BJ (cell line): ENCODE data around the gene NF1. TPM values are rescaled to one million over a fixed set of nuclear protein-coding genes. Genes with fewer than 3 reads are reported as not detected.

ENCODE experiments used
- CTCF ChIA-PET: fragments of 350-600 bp; formaldehyde crosslinking; extraction: SDS; loops from one replicate; lab custom pipeline; 2021; ENCODE audit warnings: antibody characterized with exemption, inconsistent platforms; lab: Yijun Ruan, JAX
- POLR2A ChIA-PET: fragments of 300-600 bp; sonication (Branson Sonifier 250); formaldehyde crosslinking; extraction: SDS; loops from one replicate; lab custom pipeline; 2021; ENCODE audit warnings: antibody characterized with exemption; lab: Charles Lee
- DNase-seq: peaks from one replicate; pipeline ENCODE4 v3.0.0-alpha.2; 2011; ENCODE audit warnings: low read depth
- H3K27me3 ChIP-seq: 2 replicates; pipeline ENCODE4 v1.6.0; 2011; ENCODE audit warnings: low read length; ENCODE audit not compliant: control insufficient read depth, insufficient read depth
- H3K36me3 ChIP-seq: 2 replicates; pipeline ENCODE4 v1.5.1; 2011; ENCODE audit warnings: low read length; ENCODE audit not compliant: control insufficient read depth, insufficient read depth
- H3K4me3 ChIP-seq: 2 replicates; pipeline ENCODE4 v1.5.1; 2011; ENCODE audit warnings: low read depth, mild to moderate bottlenecking, control low read depth, low read length
- polyA plus RNA-seq: library from polyadenylated mRNA; depleted of rRNA; stranded (reverse); fragments of >200 nt; gene quantifications from 2 replicates; pipeline ENCODE4 v1.2.3, GENCODE V29; 2011
- TF ChIP-seq, protein P1 (sequence below): IDR thresholded peaks from 2 replicates; pipeline ENCODE4 v1.5.1; 2011; ENCODE audit warnings: low read depth, mild to moderate bottlenecking, control low read depth, inconsistent platforms, low read length, moderate library complexity; ENCODE audit not compliant: insufficient read depth

NF1 gene
- polyA plus RNA-seq, 1 experiment, result 29.3 TPM

DNA sequence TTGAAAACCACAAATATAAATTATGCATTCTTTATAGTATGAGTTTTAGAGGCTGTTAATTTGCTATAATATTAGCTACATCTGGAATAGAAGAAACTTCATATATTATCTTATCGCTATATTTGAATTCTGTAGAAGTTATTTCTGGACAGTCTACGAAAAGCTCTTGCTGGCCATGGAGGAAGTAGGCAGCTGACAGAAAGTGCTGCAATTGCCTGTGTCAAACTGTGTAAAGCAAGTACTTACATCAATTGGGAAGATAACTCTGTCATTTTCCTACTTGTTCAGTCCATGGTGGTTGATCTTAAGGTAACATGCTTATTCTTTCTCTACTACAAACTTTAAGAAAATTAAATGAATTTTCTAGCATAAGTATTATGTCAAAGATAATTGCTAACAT is 105.5 kb downstream of the NF1 start:
- CTCF ChIA-PET, result interaction anchor here (0.7 to 1.2 kb wide), 2 partner anchors 9 to 56 kb away, joined by 3 to 4 read pairs; no protein-coding TSS in a partner anchor

DNA sequence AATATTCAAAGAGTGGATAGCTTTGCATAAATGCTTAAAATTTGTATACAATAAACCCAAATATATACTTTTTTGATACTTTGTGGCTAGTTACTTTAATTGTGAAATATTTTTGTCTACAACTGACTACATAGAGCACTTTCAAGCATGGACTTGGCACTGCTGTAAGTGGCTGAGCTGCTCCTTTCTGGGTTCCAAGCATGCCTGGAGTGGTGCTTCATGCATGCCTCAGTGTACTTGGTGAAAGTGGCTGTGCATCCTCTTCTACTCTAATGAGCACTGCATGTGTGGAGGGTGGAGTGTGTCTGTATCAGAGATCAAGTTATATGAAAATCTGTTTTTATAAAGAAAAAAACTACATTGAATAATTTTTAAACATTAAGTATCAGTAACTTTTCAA is 108.2 kb downstream of the NF1 start:
- no peaks in the 10 kb centered on the region for H3K36me3 ChIP-seq
- TF ChIP-seq, protein P1, sequence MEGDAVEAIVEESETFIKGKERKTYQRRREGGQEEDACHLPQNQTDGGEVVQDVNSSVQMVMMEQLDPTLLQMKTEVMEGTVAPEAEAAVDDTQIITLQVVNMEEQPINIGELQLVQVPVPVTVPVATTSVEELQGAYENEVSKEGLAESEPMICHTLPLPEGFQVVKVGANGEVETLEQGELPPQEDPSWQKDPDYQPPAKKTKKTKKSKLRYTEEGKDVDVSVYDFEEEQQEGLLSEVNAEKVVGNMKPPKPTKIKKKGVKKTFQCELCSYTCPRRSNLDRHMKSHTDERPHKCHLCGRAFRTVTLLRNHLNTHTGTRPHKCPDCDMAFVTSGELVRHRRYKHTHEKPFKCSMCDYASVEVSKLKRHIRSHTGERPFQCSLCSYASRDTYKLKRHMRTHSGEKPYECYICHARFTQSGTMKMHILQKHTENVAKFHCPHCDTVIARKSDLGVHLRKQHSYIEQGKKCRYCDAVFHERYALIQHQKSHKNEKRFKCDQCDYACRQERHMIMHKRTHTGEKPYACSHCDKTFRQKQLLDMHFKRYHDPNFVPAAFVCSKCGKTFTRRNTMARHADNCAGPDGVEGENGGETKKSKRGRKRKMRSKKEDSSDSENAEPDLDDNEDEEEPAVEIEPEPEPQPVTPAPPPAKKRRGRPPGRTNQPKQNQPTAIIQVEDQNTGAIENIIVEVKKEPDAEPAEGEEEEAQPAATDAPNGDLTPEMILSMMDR, result no peak
- H3K4me3 ChIP-seq, result no peak overlapping the region
- no peaks in the 10 kb centered on the region for H3K27me3 ChIP-seq
- ChIA-PET CTCF (interaction anchor here (1.1 kb wide), 1 partner anchor 188 kb away, joined by 3 read pairs; no protein-coding TSS in a partner anchor), POLR2A (no interaction called here)
- DNase-seq, result no peak

More for the DNA sequence above, 105.5 kb downstream of the NF1 start:
- H3K27me3 ChIP-seq, result no peaks in the 10 kb centered on the region
- no peak for DNase-seq
- H3K4me3 ChIP-seq, result no peak overlapping the region
- TF ChIP-seq, protein P1, result no peak
- H3K36me3 ChIP-seq, result no peaks in the 10 kb centered on the region
- POLR2A ChIA-PET, result no interaction called here

DNA sequence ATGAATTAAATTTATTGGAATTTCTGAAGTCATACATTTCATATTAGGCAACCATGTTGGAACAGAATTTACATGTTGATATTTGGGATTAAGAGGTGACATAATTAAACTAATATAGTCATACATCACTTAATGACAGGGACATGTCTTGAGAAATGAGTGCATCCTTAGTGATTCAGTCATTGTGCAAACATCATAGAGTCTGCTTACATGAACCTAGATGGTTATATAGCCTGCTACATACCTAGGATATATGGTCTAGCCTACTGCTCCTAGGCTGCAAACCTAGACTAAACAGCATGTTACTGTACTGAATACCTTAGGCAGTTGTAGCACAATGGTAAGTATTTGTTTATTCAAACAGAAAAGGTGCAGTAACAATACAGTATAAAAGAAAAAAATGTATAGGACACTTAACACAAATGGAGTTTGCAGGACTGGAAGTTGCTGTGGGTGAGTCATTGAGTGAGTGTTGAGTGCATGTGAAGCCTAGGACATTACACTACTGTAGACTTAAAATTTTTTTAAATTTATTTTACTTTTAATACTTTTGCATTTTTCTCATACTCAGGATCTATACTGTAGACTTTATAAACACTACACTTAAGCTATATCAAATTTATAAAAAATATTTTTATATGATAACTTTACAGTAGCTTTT is 116.7 kb downstream of the NF1 start:
- H3K36me3 ChIP-seq, result peaks cover 4% of the 10 kb centered on the region; the same call in 1 of the 2 replicates
- ChIA-PET CTCF (no interaction called here), POLR2A (no interaction called here)
- no peak overlapping the region for H3K4me3 ChIP-seq
- H3K27me3 ChIP-seq, result no peaks in the 10 kb centered on the region
- DNase-seq, result no peak
- TF ChIP-seq, protein P1, result no peak

DNA sequence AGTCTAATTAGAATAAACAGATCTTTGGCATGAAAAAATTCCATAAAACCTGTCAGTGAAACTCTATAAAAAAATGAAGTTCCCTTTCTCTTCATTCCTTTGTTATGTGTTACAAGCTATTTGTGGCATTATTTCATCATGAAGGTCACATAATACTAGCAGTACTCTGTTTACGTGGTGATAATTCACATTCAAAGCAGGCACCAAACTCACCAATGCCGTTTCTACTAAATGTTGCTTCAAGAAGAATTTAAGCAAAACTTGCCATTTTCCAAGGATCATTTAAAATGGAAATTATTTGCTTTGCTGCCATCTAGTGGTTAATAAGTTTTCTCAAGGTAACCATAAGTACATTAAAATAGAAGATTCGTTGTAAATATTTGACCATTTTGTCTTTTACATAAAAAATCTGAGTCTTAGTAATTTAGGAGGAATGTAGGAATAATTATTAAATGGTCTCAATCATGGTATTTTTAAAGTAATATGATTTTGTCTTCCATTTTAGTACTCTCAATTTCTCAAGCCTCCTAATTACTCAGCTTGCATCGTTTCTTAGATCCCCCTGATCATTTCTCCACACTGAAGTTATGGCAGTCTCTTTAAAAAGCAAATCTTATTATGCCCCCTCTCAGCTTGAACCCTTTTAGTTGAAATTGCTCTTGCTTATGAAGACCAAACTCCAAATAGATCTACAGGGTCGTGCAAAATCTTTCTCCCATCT is 121.4 kb downstream of the NF1 start:
- Histone ChIP-seq H3K36me3 (peaks cover 1% of the 10 kb centered on the region; the same call in 1 of the 2 replicates), H3K4me3 (no peak overlapping the region), H3K27me3 (no peaks in the 10 kb centered on the region)
- TF ChIP-seq, protein P1, result peak; percentile 22; the same call in 1 of the 2 replicates
- POLR2A ChIA-PET, result no interaction called here
- CTCF ChIA-PET, result interaction anchor here (0.6 to 4.6 kb wide), 10 partner anchors 11 to 239 kb away, joined by 3 to 33 read pairs (median 4); no protein-coding TSS in a partner anchor
- DNase-seq, result peak; percentile 96

DNA sequence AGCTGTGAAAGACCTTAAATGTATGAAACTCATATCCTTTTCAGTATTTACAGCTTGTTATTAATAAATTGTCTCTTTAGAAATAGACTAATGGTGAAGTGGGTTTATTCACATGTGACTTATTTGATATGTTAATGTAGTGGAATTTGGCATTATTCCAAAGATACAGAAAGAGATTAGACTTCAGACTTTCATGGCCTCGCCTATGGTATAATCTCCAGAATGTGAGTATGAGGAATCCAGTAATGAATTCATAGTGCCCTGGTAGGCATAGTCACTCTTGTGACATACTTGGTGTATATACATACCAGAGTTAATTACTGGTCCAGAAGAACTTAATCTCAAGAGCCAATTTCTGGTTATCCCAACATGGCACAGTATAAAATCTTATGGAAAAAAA is 129.6 kb downstream of the NF1 start:
- TF ChIP-seq, protein P1, result no peak
- no peak for DNase-seq
- Histone ChIP-seq H3K27me3 (no peaks in the 10 kb centered on the region), H3K4me3 (no peak overlapping the region), H3K36me3 (peaks cover 2% of the 10 kb centered on the region)
- POLR2A ChIA-PET, result no interaction called here
- CTCF ChIA-PET, result interaction anchor here (1.0 kb wide), 1 partner anchor 149 kb away, joined by 3 read pairs; no protein-coding TSS in a partner anchor
